ENCODE results near the gene ECM2.

DNA sequence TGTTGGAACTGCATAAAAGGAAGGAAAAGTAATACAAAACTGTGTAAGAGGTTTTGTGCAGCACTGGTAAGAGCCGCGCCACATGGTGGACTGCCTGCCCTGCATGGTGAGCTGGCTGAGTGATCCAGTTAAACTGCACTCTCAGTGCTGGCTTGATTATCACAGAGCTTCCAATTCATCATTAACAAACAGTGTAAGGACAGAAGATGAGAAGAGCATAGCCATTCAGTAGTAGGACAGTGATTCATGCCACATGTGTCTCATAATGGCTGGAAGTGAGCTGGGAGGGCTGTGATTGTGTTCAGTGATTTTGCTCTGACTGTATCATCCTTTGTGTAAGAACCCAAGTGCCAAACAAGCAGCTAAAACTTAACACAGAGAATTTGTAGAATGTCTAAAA lies 67.6 kb downstream of the ECM2 start:
- no peak for TF ChIP-seq POLR2A (IDR thresholded peaks at IDR 0.05; ENCODE audit: low read length)
- TF ChIP-seq GATA1 (IDR thresholded peaks at IDR 0.05; ENCODE audit: low read depth, low read length), result no peak
